A673 (cell line): ENCODE data around the gene NOPCHAP1. TPM values are rescaled to one million over a fixed set of nuclear protein-coding genes. Genes with fewer than 3 reads are reported as not detected.

Experiments
- BruUV-seq: library from RNA; stranded (reverse); fragments of 400-500 nt; replicated peaks from 2 replicates; lab custom pipeline; 2021; lab: Mats Ljungman, UMichigan
- CTCF ChIA-PET: fragments of 300-600 bp; sonication (Branson Sonifier 250); formaldehyde crosslinking; loops from one replicate; lab custom pipeline; 2022; ENCODE audit warnings: antibody characterized with exemption; lab: Charles Lee
- POLR2A ChIA-PET: fragments of 300-600 bp; sonication (Branson Sonifier 250); formaldehyde crosslinking; loops from one replicate; lab custom pipeline; 2022; ENCODE audit warnings: antibody characterized with exemption; ENCODE audit not compliant: low non-redundant PET; lab: Charles Lee
- DNase-seq: peaks from one replicate; pipeline ENCODE4 v3.0.0-alpha.2; 2015; ENCODE audit warnings: low spot score
- H3K27ac ChIP-seq: fragments of 200-600 bp; sonication (generic); 2 replicates; pipeline ENCODE4 v1.5.1; 2016; ENCODE audit warnings: mixed run types, low read depth, mild to moderate bottlenecking, mixed read lengths, antibody characterized with exemption, low read length; ENCODE audit not compliant: poor library complexity, severe bottlenecking
- H3K27me3 ChIP-seq: fragments of 200-600 bp; sonication (generic); replicated peaks from 2 replicates; pipeline ENCODE4 v1.6.1; 2017; ENCODE audit warnings: mixed run types, low read depth, mild to moderate bottlenecking, mixed read lengths, antibody characterized with exemption, low read length; ENCODE audit not compliant: insufficient read depth, poor library complexity
- H3K36me3 ChIP-seq: fragments of 200-600 bp; sonication (generic); 2 replicates; pipeline ENCODE4 v1.6.1; 2016; ENCODE audit warnings: mixed run types, mild to moderate bottlenecking, mixed read lengths, antibody characterized with exemption, low read length; ENCODE audit not compliant: insufficient read depth, poor library complexity, severe bottlenecking
- H3K4me1 ChIP-seq: fragments of 200-600 bp; sonication (generic); 2 replicates; pipeline ENCODE4 v1.6.1; 2017; ENCODE audit warnings: mixed run types, mild to moderate bottlenecking, mixed read lengths, antibody characterized with exemption, low read length; ENCODE audit not compliant: insufficient read depth, poor library complexity, severe bottlenecking
- H3K4me3 ChIP-seq: fragments of 200-600 bp; sonication (generic); 2 replicates; pipeline ENCODE4 v1.5.1; 2016; ENCODE audit warnings: low read depth, mixed run types, mild to moderate bottlenecking, mixed read lengths, low read length; ENCODE audit not compliant: poor library complexity, severe bottlenecking
- H3K9me3 ChIP-seq: fragments of 200-600 bp; sonication (generic); 2 replicates; pipeline ENCODE4 v1.6.1; 2016; ENCODE audit warnings: mixed run types, low read depth, mild to moderate bottlenecking, mixed read lengths, antibody characterized with exemption, low read length; ENCODE audit not compliant: poor library complexity, severe bottlenecking
- EZH2 ChIP-seq: fragments of 200-600 bp; sonication (generic); IDR thresholded peaks from 2 replicates; pipeline ENCODE4 v1.6.1; 2017; ENCODE audit warnings: borderline replicate concordance, low read depth, mild to moderate bottlenecking, mixed read lengths, antibody characterized with exemption, low read length; ENCODE audit not compliant: poor library complexity, severe bottlenecking
- intact Hi-C: fragments of 100-400 bp; cut with micrococcal nuclease; formaldehyde crosslinking; loops from one replicate; pipeline ENCODE4 v1.10.0; 2022; ENCODE audit not compliant: unreplicated experiment
- total RNA-seq: library from RNA; stranded (reverse); gene quantifications from 2 replicates; pipeline ENCODE4 v1.2.3, GENCODE V29; 2021
- TF ChIP-seq, protein P1 (sequence below): fragments of 300-800, 200-600 bp; sonication (generic); conservative IDR thresholded peaks from 2 replicates; pipeline ENCODE4 v1.5.1; 2017; ENCODE audit warnings: low read depth, mild to moderate bottlenecking, antibody characterized with exemption, low read length, moderate library complexity, mixed read lengths

Gene NOPCHAP1
- total RNA-seq, 1 experiment from 2014 or later: 32.5 TPM

- BruUV-seq: no TSS peak
- no peak for TF ChIP-seq EZH2
- TF ChIP-seq, protein P1, sequence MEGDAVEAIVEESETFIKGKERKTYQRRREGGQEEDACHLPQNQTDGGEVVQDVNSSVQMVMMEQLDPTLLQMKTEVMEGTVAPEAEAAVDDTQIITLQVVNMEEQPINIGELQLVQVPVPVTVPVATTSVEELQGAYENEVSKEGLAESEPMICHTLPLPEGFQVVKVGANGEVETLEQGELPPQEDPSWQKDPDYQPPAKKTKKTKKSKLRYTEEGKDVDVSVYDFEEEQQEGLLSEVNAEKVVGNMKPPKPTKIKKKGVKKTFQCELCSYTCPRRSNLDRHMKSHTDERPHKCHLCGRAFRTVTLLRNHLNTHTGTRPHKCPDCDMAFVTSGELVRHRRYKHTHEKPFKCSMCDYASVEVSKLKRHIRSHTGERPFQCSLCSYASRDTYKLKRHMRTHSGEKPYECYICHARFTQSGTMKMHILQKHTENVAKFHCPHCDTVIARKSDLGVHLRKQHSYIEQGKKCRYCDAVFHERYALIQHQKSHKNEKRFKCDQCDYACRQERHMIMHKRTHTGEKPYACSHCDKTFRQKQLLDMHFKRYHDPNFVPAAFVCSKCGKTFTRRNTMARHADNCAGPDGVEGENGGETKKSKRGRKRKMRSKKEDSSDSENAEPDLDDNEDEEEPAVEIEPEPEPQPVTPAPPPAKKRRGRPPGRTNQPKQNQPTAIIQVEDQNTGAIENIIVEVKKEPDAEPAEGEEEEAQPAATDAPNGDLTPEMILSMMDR: no peak
- ChIA-PET CTCF (no interaction called here), POLR2A (no interaction called here)
- H3K36me3 ChIP-seq: no peaks in the 10 kb centered on the region
- no peak overlapping the region for H3K4me3 ChIP-seq
- no peak for DNase-seq
- no peak overlapping the region for H3K27ac ChIP-seq
- H3K9me3 ChIP-seq: no peaks in the 10 kb centered on the region
- H3K4me1 ChIP-seq: no peaks in the 10 kb centered on the region
- H3K27me3 ChIP-seq: peaks cover 59% of the 10 kb centered on the region
- intact Hi-C loops: no loop called here
Measured at GRCh38 chr12:104951759-104952509, 34.2 kb upstream of the NOPCHAP1 start.

GRCh38 chr12:104952816-104953215 lies 33.3 kb upstream of the NOPCHAP1 start:
- H3K27me3 ChIP-seq: peaks cover 68% of the 10 kb centered on the region
- H3K27ac ChIP-seq: no peak overlapping the region
- no peaks in the 10 kb centered on the region for H3K36me3 ChIP-seq
- ChIA-PET CTCF (no interaction called here), POLR2A (no interaction called here)
- TF ChIP-seq EZH2: no peak
- TF ChIP-seq, protein P1: no peak
- DNase-seq: no peak
- no peak overlapping the region for H3K4me3 ChIP-seq
- no peaks in the 10 kb centered on the region for H3K9me3 ChIP-seq
- no TSS peak for BruUV-seq
- intact Hi-C loops: no loop called here
- H3K4me1 ChIP-seq: no peaks in the 10 kb centered on the region

GRCh38 chr12:104953323-104953722 lies 32.8 kb upstream of the NOPCHAP1 start:
- POLR2A ChIA-PET: no interaction called here
- Histone ChIP-seq H3K36me3 (no peaks in the 10 kb centered on the region), H3K27ac (no peak overlapping the region), H3K4me1 (no peaks in the 10 kb centered on the region), H3K4me3 (no peak overlapping the region), H3K27me3 (peaks cover 70% of the 10 kb centered on the region), H3K9me3 (no peaks in the 10 kb centered on the region)
- no peak for DNase-seq
- no TSS peak for BruUV-seq
- intact Hi-C loops: no loop called here
- CTCF ChIA-PET: no interaction called here
- TF ChIP-seq, protein P1: no peak
- TF ChIP-seq EZH2: no peak
